Progenitor cell of endocrine pancreas (in vitro differentiated cells): Measurements from ENCODE around the gene RAB11FIP3. TPM values are rescaled to one million over a fixed set of nuclear protein-coding genes. Genes with fewer than 3 reads are reported as not detected.

Experiments used
- DNase-seq: peaks from one replicate; pipeline ENCODE4 v3.0.0; 2021; ENCODE audit warnings: low spot score; ENCODE audit not compliant: unreplicated experiment
- H3K27ac Mint-ChIP-seq: 2 replicates; pipeline ENCODE4 v1.8.0; 2021; ENCODE audit warnings: mild to moderate bottlenecking, moderate library complexity, mixed read lengths
- H3K27me3 Mint-ChIP-seq: 2 replicates; pipeline ENCODE4 v1.8.0; 2021; ENCODE audit warnings: mixed read lengths
- H3K36me3 Mint-ChIP-seq: 2 replicates; pipeline ENCODE4 v1.8.0; 2022; ENCODE audit warnings: mixed read lengths; ENCODE audit not compliant: insufficient read depth
- H3K4me1 Mint-ChIP-seq: 2 replicates; pipeline ENCODE4 v1.8.0; 2021; ENCODE audit warnings: low read depth, mixed read lengths
- H3K4me3 Mint-ChIP-seq: 2 replicates; pipeline ENCODE4 v1.8.0; 2021; ENCODE audit warnings: low read depth, mild to moderate bottlenecking, moderate library complexity, mixed read lengths
- H3K9me3 Mint-ChIP-seq: 2 replicates; pipeline ENCODE4 v1.8.0; 2021; ENCODE audit warnings: low read depth, mixed read lengths
- total RNA-seq: library from RNA; stranded (reverse); gene quantifications from 2 replicates; pipeline ENCODE4 v1.2.1, GENCODE V29; 2021
- TF ChIP-seq, protein P1 (sequence below): fragments of 200-600 bp; sonication (generic); IDR thresholded peaks from one replicate; pipeline ENCODE4 v1.5.0; 2021; ENCODE audit warnings: antibody characterized with exemption, mild to moderate bottlenecking; ENCODE audit not compliant: unreplicated experiment

The RAB11FIP3 gene
- total RNA-seq, 1 donor from 2014 or later: 97.9 TPM

DNA sequence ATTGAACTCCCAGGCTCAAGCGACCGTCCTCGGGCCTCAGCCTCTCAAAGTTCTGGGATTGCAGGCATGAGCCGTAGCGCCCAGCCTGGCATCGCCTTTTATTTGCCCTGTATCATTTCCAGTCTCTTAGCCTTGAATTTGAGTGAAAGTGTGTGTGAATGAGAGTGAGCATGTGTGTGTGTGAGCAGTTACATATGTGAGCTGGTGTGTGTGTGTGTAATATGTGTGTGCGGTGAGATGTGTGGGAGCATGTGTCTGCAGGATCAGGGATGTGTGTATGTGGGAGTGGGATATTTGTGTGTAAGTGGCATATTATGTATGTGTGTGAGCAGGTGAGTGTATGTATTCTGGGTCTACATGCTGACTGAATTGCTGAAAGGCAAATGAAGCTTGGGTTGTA, 5.5 kb downstream of the RAB11FIP3 start:
- peaks cover 16% of the 10 kb centered on the region for H3K36me3 Mint-ChIP-seq
- TF ChIP-seq, protein P1, sequence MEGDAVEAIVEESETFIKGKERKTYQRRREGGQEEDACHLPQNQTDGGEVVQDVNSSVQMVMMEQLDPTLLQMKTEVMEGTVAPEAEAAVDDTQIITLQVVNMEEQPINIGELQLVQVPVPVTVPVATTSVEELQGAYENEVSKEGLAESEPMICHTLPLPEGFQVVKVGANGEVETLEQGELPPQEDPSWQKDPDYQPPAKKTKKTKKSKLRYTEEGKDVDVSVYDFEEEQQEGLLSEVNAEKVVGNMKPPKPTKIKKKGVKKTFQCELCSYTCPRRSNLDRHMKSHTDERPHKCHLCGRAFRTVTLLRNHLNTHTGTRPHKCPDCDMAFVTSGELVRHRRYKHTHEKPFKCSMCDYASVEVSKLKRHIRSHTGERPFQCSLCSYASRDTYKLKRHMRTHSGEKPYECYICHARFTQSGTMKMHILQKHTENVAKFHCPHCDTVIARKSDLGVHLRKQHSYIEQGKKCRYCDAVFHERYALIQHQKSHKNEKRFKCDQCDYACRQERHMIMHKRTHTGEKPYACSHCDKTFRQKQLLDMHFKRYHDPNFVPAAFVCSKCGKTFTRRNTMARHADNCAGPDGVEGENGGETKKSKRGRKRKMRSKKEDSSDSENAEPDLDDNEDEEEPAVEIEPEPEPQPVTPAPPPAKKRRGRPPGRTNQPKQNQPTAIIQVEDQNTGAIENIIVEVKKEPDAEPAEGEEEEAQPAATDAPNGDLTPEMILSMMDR: no peak
- H3K27me3 Mint-ChIP-seq: no peaks in the 10 kb centered on the region
- peaks cover 21% of the 10 kb centered on the region for H3K4me1 Mint-ChIP-seq
- DNase-seq: no peak
- H3K4me3 Mint-ChIP-seq: no peak overlapping the region
- H3K27ac Mint-ChIP-seq: no peak overlapping the region
- no peaks in the 10 kb centered on the region for H3K9me3 Mint-ChIP-seq

DNA sequence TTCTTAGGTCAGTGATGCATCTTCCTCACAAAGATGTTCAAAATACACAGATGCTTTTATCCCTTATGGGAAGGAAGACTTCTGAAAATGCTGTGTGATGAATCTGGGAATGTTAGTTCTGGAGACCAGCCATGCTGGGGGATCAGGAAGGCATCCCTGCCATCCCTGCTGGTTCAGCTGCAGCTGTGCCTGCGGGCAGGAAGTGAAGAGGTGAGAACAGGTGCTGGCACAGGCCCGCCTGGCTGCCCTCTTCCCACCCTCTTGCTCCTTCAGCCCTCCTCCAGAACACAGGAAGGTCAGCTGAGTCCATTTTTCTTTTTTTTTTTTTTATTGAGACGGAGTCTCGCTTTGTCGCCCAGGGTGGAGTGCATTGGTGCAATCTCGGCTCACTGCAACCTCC, 15.2 kb downstream of the RAB11FIP3 start:
- DNase-seq: no peak
- peaks cover 8% of the 10 kb centered on the region for H3K36me3 Mint-ChIP-seq
- H3K9me3 Mint-ChIP-seq: no peaks in the 10 kb centered on the region
- H3K4me3 Mint-ChIP-seq: no peak overlapping the region
- TF ChIP-seq, protein P1: no peak
- no peaks in the 10 kb centered on the region for H3K4me1 Mint-ChIP-seq
- H3K27me3 Mint-ChIP-seq: no peaks in the 10 kb centered on the region
- no peak overlapping the region for H3K27ac Mint-ChIP-seq

GRCh38 chr16:441447-441846, 16.0 kb downstream of the RAB11FIP3 start:
- no peaks in the 10 kb centered on the region for H3K27me3 Mint-ChIP-seq
- H3K9me3 Mint-ChIP-seq: no peaks in the 10 kb centered on the region
- H3K27ac Mint-ChIP-seq: peak overlapping the region; percentile 79
- no peaks in the 10 kb centered on the region for H3K4me1 Mint-ChIP-seq
- no peak for DNase-seq
- H3K36me3 Mint-ChIP-seq: peaks cover 8% of the 10 kb centered on the region
- TF ChIP-seq, protein P1: no peak
- no peak overlapping the region for H3K4me3 Mint-ChIP-seq

DNA sequence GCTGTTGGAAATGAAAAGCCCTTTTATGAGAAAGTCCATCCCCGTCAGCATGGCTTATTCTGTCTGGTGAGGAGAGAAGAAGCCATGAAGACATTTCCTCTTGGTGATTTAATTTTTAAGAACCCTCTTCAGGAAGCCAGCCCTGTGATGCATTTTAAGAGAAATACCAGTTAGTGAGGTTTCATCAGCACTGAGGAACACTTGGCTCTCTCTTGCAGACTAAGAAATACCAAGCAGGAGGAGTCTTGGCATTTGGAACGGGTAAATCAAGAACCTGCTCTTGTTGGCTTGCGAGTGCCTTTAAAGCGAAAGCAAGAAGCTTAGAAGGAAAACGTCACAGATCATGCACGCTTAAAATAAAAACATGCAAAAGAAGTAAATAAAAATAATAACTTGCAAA, 17.5 kb downstream of the RAB11FIP3 start:
- H3K4me1 Mint-ChIP-seq: no peaks in the 10 kb centered on the region
- H3K4me3 Mint-ChIP-seq: no peak overlapping the region
- H3K27me3 Mint-ChIP-seq: no peaks in the 10 kb centered on the region
- no peaks in the 10 kb centered on the region for H3K9me3 Mint-ChIP-seq
- TF ChIP-seq, protein P1: no peak
- H3K27ac Mint-ChIP-seq: no peak overlapping the region
- H3K36me3 Mint-ChIP-seq: peaks cover 8% of the 10 kb centered on the region
- no peak for DNase-seq

- H3K27me3 Mint-ChIP-seq: no peaks in the 10 kb centered on the region
- H3K27ac Mint-ChIP-seq: no peak overlapping the region
- TF ChIP-seq, protein P1: no peak
- no peak for DNase-seq
- H3K4me3 Mint-ChIP-seq: no peak overlapping the region
- H3K9me3 Mint-ChIP-seq: no peaks in the 10 kb centered on the region
- no peaks in the 10 kb centered on the region for H3K4me1 Mint-ChIP-seq
- peaks cover 9% of the 10 kb centered on the region for H3K36me3 Mint-ChIP-seq
These were observed 18.6 kb downstream of the RAB11FIP3 start for GRCh38 chr16:444027-444426.
